B cell (primary cell): ENCODE measurements around the gene EARS2.

Experiments used
- EZH2 ChIP-seq: IDR thresholded peaks from 2 replicates; pipeline ENCODE4 v1.6.1; 2012; ENCODE audit warnings: borderline replicate concordance, low read depth, mild to moderate bottlenecking, moderate library complexity, low read length; ENCODE audit not compliant: insufficient read depth, poor library complexity, severe bottlenecking
- TF ChIP-seq, protein P1 (sequence below): fragments of 200-600 bp; IDR thresholded peaks from one replicate; pipeline ENCODE4 v1.8.0; 2022; ENCODE audit warnings: antibody characterized with exemption, mild to moderate bottlenecking

DNA sequence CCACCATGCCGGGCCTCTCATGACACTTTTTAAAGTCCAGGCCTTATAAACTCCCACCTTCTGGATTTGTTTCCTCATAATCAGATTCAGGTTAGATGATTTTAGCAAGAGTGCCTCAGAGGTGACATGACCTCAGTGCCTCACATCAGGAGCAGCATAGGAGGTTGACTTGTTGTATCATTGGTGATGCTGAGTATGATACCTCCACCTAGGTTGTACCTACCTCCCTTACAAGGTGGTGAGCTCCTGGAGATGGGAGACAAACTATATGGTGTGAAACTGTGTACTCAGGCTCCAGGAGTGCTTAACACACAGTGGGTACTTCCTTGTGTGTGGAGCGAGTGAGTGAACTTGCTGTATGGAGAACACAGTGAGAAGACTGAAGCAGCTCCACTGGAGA is 20.3 kb upstream of the EARS2 start:
- no peak for TF ChIP-seq EZH2
- TF ChIP-seq, protein P1, sequence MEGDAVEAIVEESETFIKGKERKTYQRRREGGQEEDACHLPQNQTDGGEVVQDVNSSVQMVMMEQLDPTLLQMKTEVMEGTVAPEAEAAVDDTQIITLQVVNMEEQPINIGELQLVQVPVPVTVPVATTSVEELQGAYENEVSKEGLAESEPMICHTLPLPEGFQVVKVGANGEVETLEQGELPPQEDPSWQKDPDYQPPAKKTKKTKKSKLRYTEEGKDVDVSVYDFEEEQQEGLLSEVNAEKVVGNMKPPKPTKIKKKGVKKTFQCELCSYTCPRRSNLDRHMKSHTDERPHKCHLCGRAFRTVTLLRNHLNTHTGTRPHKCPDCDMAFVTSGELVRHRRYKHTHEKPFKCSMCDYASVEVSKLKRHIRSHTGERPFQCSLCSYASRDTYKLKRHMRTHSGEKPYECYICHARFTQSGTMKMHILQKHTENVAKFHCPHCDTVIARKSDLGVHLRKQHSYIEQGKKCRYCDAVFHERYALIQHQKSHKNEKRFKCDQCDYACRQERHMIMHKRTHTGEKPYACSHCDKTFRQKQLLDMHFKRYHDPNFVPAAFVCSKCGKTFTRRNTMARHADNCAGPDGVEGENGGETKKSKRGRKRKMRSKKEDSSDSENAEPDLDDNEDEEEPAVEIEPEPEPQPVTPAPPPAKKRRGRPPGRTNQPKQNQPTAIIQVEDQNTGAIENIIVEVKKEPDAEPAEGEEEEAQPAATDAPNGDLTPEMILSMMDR, result no peak
